Measurements from ENCODE around the gene ABHD10.

ABHD10 gene

DNA sequence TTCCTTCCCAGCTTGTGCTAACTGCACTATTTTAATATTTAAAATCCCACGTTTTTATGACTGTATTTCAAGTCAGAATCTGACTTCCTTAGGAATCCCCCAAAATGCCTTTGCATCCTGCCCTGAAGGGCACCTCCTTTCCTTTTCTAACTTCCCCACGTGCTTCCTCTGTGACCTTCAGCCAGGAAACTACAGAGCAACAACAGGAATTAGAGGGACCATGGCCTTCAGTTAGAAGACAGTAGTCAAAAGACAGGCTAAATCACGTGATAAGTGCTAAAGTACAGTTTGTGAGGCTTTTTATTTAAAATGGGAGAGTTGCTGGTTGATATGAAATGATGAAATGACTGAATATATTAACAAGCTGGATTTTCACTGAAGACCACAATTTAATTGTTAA, 11.8 kb upstream of the ABHD10 start:
- DNase-seq, result no peak

DNA sequence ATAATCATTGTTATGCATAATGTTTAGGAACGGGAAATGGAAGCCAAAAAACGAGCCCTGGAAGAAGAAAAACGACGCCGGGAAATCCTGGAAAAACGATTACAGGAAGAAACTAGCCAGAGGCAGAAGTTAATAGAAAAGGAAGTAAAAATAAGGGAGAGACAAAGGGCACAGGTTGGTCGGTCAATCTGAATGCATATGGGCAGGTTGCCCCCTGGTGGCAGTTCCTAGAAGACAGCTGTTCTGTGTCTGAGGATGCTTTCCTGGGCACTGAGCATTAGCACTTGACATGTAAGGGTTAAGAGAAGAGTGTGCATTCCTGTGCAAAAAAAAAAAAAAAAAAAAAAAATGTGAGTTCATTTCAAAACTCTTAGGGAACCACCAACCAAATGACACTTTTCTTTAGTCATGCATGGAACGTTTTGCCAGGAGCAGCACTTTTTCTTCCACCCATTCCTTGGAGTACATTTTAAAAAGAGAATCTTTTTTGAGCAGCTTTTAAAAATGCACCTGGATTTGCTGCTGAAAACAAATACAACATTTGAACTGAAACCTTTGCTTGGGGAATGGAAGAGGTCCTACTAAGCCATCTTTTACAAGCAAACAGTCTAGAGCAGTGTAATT, 11.1 kb upstream of the ABHD10 start:
- peak; percentile 85 for DNase-seq

DNA sequence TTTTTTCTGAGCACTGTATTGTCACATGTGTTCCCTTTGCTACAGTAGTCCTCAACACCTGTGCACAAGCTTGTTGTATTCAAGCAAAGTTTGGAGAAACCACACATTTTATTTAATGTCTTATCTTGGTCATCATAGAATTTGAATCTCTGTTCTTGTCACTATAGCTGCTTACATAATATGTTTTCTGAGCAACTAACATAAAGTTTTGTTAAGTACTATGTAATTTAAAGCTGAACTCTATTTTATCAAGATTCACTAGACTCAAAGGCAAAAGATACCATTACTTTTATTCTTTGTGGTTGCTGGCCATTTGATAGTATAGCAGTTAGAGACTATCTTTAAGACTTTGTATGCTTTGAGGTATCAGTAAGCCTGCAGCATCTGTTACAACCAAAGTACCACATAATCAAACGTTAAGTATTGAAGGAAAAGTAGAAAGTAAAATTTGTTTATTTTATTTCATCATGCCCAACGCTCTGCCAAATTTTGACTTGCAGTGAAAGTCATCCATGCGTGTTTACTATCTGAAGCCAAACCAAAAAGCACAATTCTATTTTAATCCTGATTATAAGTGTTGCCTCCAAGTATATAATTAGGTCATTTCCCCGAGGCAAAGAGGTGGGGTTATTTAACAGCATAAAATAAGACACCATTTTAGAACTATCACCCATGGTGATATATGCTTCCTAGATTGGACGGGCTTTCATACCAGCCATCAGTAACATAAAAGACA, 10.3 kb upstream of the ABHD10 start:
- no peak for DNase-seq

DNA sequence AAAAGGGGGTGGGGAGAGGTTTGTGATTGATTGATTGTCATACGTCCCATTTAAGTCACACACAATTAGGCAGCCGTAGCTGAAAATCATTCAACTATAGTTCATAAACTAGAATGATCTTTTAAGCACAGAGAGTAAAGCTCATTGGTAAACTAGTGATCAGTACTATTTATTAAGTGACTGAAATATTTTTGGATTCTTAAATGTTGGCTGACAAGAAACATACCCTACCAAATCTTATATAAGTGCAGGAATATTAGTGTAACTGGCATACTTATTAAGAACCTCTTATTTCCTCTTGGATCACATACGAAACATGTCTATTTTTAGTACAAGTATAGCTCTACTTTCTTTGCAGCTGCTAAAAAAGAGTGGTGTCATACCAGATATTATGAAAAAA, 8.4 kb upstream of the ABHD10 start:
- DNase-seq, result no peak

DNA sequence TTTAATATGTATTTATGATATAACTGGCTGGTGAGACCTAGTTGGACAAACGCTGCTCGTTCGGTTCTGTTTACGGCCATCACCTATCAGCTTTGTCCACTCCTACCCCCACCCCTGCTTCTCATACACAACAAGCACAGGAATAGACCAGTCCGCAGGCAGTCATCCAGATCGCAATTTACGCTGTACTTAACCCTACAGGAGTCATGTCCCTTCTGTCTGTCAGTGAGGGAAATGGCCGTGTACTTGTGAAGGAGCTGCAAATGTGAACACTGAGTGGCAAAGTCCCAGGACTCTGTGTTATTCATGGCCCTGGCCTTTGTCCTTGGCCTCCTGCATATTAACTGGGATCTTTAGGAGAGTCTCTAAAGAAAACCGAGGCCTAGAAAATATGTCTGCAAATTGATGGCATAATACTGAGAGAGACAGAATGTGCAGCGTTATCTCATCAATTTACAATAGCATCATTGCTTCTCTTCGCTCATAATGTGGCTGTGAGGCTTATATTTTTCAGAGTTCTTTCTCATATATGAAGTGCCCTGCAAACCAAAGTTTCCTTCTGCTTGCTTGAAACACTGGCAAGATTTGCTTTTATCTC, 7.2 kb upstream of the ABHD10 start:
- DNase-seq, result no peak

DNA sequence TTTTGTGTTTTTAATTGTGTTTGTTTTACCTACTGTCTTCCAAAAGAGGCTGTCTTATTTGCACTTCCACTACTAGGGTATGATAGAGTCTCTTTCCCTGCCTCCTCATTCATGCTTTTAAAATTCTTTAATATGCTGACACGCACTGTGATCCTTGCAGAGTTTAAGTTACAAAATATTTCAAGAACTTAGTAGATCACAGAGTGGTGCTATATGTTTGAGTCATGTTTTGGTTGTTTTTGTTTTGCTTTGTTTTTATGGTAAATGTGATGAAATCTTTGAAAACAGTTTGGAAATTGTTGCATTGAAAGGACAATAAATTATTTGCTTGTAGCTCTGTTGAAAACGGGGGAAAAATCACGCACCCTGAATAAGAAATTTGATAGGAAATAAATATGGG, 5.9 kb upstream of the ABHD10 start:
- no peak for DNase-seq

DNA sequence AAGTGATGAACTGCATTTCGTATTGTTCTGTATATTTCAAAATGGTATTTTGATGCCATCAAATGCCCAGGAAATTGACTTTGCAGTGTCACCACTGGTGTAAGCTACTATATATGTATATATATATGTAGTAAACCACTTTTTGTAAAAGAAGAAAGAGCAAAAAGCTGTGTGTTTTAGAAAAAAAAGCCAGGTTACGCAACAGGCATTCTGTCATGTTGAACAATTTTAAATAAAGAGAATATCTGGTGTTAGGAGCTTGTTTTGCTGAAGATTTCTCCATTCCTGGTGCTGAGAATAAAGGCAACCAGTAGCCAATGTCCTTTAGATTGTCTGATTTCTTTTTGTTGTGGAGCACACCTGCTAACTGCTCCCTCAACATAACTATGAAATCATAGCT, 3.7 kb upstream of the ABHD10 start:
- no peak for DNase-seq

DNA sequence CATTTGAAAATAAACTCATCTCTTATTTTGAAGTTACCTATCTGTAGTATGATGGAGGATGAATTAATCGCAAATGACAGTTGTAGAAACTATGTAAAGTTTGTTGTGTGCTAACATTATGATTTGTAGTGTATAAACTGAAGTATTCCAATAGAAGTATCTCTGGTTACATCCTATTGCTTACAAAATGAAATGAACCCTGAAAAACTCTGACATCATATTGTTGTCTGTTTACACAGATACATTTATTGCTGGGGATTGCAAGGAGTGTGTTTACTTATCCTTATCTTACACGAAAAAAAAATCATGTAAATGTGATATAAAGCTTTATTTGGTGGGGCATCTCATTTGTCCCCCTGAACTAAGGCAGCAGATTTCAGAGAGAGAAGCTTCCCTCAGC, 2.6 kb upstream of the ABHD10 start:
- DNase-seq, result no peak

DNA sequence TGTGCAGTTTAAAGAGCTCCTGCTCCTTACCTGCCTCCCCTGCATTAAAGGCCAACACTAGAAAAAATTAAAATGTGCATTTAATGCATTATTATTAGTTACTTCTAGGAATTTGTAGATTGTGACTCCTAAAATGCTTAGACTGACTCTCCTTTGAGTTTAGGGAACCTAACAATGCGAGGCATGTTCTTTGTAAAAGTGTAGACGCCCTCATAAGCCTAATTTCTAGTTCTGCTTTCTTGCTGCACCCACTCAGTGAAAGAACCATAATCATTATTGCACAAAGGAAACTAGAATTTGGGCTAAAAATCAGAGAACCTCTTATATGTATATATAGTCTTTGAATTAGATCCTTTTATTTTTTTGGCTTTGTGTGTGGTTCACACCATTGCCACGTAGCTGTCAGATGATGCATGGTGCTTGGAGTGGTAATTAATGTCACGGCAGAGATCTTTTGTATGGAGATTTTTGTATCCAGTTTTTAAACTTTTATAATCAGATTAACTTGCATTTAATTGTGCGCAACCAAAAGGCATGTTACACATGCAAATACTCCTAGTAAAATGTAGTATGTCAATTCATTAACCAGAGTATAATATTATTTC, 710 bp downstream of the ABHD10 start:
- DNase-seq, result no peak

DNA sequence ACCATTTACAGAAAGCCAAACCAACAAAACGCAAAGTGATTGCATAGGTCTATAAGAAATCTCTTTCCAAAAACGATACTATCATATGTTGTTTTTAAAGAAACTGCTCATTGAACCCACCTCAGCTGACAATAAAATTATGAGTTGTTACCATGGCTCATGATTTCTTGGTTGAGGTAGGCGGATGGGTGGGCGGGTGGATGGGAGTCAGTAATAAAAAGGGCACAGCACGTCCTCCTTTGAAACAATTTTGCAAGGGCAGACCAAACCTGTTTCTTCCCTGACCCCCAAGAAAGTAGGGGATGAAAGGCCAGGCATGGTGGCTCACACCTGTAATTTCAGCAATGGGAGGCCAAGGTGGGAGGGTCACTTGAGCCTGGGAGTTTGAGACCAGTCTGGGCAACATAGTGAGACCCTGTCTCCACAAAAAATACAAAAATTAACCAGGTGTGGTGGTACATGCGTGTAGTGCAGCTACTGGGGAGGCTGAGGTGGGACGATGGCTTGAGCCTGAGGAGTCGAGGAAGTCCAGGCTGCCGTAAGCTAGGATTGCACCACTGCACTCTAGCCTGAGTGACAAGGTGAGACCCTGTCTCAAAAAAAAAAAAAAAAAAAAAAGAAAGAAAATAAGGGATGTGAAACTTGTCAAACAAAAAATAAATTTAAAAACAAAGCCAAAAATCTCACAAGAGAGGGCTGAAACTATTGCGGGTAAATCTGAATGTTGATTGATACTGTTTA, 2.1 kb downstream of the ABHD10 start:
- DNase-seq, result peak; percentile 55

DNA sequence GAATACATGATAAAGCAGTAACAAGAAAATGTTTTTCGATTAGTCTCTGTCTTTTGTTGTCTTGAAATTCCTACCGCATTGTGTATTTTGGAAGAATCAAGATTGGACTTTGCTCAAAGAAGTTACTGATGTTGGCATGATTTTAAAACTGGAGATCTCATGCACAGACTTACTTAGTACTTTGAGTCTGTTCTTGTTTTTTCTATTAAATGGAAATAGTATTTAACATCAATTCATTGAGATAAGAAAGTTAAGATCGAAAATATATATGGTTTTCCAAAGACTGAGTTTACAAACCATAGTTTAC, 2.6 kb downstream of the ABHD10 start:
- no peak for DNase-seq

DNA sequence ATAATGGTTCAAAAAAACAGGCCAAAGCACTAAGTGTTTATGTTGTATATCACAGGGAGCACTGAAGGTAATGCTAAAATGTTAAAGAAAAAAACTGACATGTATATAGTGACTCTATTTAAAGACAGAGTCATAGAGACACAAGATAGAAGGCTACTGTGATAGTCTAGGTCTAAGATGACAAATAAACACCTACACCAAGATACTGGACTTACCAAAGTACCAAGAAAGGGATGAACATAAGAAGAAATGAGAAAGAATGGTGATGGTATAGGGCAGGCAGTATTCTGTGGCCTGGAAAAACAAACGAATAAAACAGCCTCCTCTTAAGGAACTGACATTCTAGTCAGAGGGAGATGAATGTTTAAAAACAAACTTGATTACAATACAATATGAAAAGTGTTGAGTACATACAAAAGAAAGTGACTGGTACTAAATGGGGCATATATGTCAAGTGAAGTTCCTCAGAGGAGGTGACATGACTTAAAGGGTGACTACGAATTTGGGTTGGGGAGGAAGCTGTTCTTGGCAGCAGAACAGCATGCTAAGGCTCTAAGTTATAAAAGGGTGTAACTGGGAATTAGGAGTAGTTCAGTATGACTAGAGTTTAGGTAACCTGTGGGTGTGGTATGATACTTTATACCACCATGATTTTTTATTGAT, 5.9 kb downstream of the ABHD10 start:
- no peak for DNase-seq

DNA sequence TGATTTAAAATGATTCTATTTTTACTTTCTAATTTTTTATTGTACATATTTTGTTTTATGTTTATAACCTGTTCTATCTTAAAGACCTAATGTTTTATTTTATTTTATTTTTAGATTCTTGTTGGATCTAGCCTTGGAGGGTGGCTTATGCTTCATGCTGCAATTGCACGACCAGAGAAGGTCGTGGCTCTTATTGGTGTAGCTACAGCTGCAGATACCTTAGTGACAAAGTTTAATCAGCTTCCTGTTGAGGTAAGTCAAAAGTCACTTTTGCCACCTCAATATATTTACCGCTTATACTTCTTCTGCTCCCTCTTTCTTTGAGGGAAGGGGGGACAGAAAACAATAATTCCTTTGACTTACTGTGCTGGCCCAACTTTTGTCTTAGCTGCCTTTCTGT, 8.0 kb downstream of the ABHD10 start:
- DNase-seq, result no peak

DNA sequence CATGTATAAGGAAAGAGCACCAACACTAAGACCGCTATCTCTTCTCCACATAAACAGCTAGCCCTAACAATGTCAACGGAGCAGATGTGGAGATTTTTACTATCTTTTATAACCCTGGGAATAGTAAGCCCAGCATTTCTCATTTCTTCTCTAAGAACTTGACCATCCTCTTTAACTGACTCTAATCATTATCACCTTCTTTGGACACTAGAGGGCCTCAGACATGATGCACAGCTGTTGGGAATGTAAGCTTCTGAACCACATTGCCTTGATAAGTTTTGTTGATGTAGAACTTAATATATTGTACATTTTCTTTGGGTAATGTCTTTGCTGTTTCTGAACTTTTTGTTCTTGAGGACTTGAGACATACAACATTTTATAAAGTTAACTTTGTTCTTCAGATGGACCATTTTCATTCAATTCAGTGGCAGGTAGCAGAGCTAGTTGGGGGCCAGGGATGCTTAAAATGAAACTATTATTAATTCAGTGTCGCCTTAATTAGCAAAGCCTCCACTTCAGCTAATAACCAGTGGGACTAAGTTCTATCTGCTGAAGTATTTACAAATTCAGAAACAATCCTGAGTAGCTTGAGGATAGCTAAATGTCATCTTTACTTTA, 10.3 kb downstream of the ABHD10 start:
- no peak for DNase-seq

DNA sequence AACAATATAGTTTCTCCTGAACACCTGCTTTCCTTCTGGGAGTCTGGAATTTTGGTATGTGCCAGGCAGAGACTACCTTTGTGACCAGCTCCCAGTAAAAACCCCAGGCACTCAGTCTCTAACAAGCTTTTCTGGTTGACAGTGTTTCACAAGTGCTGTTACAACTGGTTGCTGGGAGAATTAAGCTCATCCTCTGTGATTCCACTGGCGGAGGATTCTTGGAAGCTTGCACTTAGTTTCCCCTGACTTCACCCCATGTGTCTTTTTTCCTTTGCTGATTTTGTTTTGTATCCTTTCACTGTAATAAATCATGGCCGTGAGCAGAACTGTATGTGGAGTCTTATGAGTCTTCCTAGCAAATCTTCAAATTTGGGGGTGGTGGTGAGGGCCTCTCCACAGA, 14.2 kb downstream of the ABHD10 start:
- DNase-seq, result no peak

DNA sequence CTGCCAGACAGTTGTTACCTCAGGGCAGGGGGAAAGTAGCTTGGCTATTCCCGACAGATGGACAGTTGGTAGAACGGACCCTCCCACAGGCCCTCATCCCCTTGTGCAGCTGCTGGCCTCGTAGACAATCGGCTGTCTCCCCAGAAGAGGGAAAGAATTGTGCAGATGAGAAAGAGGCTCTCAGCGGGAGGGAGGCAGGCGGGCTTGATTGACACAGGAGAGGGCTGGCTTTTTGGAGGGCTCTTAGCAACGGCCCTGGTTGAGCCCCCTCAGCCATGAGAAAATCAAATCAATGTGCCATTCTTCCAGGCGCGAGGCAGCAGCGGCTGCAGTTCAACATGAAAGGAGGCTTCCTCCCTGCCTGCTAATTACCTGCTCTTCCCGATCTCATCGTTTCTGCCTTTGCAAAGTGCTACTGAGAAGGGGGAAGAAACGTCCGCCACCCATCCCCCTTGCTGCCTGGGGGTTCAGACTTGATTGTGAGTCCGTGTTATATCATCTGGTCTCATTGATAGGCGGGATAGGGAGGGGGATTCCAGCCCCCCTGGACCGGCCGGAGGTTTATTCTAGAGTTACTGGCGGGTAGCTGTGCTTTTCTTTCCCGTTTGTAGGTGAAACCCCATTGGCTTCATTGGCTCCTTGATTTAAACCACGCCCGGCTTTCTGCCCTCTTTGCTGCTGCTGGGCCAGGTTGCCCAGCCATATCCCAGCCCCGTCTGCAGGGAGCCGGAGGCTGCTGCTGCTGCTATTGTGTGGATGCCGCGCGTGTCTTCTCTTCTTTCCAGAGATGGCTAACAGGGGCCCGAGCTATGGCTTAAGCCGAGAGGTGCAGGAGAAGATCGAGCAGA, 20.0 kb downstream of the ABHD10 start, which contains the start of gene TAGLN3:
TAGLN3 (plus strand) TSS at position 287 of the 848 bp plus-strand sequence; CDS start at position 788, 501 bp downstream.
- no peak for DNase-seq

DNA sequence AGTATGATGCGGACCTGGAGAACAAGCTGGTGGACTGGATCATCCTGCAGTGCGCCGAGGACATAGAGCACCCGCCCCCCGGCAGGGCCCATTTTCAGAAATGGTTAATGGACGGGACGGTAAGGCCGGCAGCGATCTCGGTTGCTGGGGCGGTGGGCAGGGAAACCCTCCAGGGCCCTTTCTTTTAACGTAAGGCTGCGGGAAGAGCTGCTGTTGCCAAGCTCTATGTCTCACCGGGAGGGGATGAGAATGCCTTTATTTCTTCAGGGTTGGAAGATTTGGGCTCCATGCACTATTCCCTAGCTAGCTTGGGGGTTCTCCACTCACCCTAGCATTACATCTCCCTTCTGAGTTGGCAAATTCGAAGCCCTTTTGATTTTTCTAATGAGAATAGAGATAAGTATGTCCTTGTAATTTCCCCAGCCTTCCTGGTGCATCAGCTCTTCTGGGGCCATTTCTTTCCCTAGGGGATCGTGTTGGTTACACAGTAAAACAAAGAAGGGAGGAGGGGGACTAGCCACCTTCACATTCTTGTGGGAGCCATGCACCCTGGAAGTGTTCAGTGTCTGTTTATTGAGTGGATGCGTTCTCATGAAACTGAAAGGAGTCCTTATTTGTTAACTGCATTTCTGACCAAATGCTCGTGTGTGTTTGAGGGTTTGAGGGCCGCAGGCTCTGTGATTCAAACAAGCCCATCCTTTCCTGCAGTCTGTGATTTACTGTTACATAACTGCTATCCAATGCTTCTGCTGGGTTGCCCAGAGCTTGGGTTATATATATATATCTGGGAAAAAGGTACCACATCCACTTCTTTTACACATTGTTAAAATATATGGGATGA, 20.9 kb downstream of the ABHD10 start:
- DNase-seq, result no peak

DNA sequence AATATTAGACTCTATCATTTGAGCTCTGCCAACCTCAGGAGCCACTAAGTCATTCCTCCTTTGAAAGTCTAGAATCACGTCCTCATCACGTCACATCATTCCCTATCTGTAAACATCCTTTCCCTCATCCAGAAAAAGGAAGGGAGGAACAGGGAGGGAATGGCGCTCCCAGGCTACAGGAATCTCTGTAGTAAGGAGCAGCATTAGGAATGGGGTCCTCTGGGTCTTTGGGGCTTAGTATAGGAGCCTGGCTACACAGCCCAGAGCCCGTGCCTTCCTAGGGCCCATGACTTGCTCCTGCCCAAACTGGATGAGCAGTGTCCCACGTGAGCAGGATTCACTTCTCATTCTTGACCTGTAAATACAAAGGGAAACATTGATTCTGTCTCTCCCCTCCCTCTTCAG, 21.5 kb downstream of the ABHD10 start:
- no peak for DNase-seq

DNA sequence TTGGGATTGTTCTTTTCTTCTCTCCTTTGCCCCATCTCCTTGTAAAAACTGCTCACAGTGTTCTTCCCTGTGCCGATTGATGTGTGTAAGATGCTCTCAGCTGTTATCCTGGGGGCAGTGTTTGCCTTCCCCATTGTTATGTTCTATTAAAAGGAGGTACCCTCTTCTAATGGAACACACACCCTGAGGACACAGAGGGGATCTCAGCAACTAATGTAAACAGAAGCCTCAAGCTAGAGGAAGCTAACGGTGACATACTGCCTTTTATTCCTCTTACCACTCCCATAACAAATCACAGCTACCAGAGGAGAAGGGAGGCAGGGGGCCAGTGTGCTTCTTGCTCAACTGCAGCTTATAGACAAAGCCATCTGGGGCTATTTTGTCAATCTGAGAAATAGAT, 22.1 kb downstream of the ABHD10 start:
- DNase-seq, result no peak

DNA sequence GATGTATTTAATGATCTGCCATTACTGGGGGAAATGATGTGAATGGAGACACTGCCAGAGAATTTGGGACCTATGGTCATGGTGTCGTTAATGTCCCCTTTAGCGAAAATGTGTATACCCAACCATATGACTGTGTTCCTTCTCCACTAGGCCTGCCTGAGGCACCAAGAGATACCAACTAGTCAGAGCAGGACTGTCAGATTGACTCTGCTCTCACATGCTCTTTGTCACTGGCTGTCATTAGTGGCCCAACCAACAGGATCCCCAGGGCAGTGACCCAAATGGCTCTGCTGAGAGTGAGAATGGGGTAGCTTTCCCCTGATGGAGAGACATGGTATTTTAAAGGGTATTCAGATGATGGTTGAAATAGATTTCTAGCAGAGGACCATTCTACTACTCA, 22.7 kb downstream of the ABHD10 start:
- no peak for DNase-seq
